ENCODE data around the gene MZB1. TPM values are rescaled to one million over a fixed set of nuclear protein-coding genes. Genes with fewer than 3 reads are reported as not detected.
A peak's percentile ranks its signal among the peaks of the same experiment; 100 is the strongest.

The MZB1 gene
- total and polyA plus RNA-seq, 4 donors, result 1.8 to 23.7 (median 1.8) TPM

GRCh38 chr5:139394123-139394653, 4.5 kb upstream of the MZB1 start:
- no peak for TF ChIP-seq FOXA1 (IDR thresholded peaks at IDR 0.05)
- peak in 1 of 2 donors; percentile 32 for TF ChIP-seq RAD21 (IDR thresholded peaks at IDR 0.05)
- TF ChIP-seq, protein P1, sequence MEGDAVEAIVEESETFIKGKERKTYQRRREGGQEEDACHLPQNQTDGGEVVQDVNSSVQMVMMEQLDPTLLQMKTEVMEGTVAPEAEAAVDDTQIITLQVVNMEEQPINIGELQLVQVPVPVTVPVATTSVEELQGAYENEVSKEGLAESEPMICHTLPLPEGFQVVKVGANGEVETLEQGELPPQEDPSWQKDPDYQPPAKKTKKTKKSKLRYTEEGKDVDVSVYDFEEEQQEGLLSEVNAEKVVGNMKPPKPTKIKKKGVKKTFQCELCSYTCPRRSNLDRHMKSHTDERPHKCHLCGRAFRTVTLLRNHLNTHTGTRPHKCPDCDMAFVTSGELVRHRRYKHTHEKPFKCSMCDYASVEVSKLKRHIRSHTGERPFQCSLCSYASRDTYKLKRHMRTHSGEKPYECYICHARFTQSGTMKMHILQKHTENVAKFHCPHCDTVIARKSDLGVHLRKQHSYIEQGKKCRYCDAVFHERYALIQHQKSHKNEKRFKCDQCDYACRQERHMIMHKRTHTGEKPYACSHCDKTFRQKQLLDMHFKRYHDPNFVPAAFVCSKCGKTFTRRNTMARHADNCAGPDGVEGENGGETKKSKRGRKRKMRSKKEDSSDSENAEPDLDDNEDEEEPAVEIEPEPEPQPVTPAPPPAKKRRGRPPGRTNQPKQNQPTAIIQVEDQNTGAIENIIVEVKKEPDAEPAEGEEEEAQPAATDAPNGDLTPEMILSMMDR (IDR thresholded peaks at IDR 0.05; ENCODE audit: low read depth, low read length, missing input control), result peak; percentile 36
- TF ChIP-seq, protein P2, sequence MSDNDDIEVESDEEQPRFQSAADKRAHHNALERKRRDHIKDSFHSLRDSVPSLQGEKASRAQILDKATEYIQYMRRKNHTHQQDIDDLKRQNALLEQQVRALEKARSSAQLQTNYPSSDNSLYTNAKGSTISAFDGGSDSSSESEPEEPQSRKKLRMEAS (IDR thresholded peaks at IDR 0.05), result no peak
- DNase-seq (ENCODE audit: low spot score), result no peak

DNA sequence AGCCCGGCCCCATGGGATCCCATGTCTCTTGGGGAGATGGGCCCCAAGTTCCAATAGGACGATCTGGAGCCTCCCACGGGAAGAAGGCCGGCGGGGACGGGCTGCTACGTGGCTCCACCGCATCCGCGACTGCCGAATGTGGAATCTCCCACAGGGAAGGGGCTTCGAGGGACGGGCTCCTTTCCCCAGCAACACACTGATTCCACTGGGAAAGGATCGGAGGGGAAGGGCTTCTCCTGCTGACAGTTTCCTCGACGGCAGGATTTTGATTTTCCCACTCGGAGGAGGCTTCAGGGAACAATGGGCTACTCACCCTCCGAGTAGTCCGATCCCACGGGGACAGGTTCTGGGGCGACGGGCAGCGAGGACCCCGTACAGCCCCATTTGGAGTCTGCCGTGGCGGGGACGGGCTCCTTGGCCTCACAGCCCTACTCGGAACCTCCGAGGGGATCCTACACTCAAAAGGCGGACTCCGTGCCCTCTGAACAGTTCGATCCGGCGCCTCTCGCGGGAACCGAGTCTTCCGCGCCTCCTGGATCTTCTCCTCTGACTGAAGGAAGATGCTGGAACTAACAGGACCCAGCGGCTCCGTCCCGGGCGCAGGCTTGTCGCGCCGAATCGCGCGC, 3.9 kb upstream of the MZB1 start:
- H3K9ac ChIP-seq (ENCODE audit: low read depth in 1 of 2, low read length in 2 of 2), result no peak overlapping the region
- no peak for DNase-seq (ENCODE audit: low spot score)
- peaks cover 0 to 1% (median 0%) of the 10 kb centered on the region in 4 donors for H3K36me3 ChIP-seq (ENCODE audit: control insufficient read depth in 4 of 4, insufficient read depth in 3 of 4, low read depth in 1 of 4, low read length in 3 of 4)
- H3K9me3 ChIP-seq (ENCODE audit: control insufficient read depth in 4 of 4, low read length in 3 of 4), result no peaks in the 10 kb centered on the region
- peak overlapping the region in 1 of 2 donors; percentile 3 for H3K27ac ChIP-seq (ENCODE audit: low read depth in 1 of 2, low read length in 2 of 2)
- H3K4me3 ChIP-seq (ENCODE audit: low read depth in 1 of 3, low read length in 3 of 3), result peak overlapping the region in 2 of 3 donors; percentile 53 to 59
- 13% methylated on average over 49 of the region's 49 CpGs for WGBS
- peaks cover 0 to 3% (median 0%) of the 10 kb centered on the region in 4 donors for H3K27me3 ChIP-seq (ENCODE audit: control insufficient read depth in 4 of 4, insufficient read depth in 4 of 4, low read length in 3 of 4)
- TF ChIP-seq, protein P1 (IDR thresholded peaks at IDR 0.05; ENCODE audit: low read depth, low read length, missing input control), result no peak
- TF ChIP-seq RAD21 (IDR thresholded peaks at IDR 0.05), result no peak
- no peak for TF ChIP-seq TAF1 (conservative IDR thresholded peaks at IDR 0.05)
- TF ChIP-seq FOXA1 (IDR thresholded peaks at IDR 0.05), result no peak
- no peak for TF ChIP-seq NR2F2 (IDR thresholded peaks at IDR 0.05)
- TF ChIP-seq YY1 (IDR thresholded peaks at IDR 0.05), result no peak
- no peak for TF ChIP-seq HNF4G (IDR thresholded peaks at IDR 0.05)
- TF ChIP-seq ZBTB33 (IDR thresholded peaks at IDR 0.05), result no peak
- no peak for TF ChIP-seq JUND (IDR thresholded peaks at IDR 0.05)
- TF ChIP-seq, protein P2 (IDR thresholded peaks at IDR 0.05), result no peak
- no peak for TF ChIP-seq HNF4A (conservative IDR thresholded peaks at IDR 0.05)
- no peak for TF ChIP-seq GABPA (IDR thresholded peaks at IDR 0.05 in 1 of 2, conservative IDR thresholded peaks at IDR 0.05 in 1 of 2)
- peaks cover 9 to 19% (median 17%) of the 10 kb centered on the region in 4 donors for H3K4me1 ChIP-seq (ENCODE audit: control insufficient read depth in 4 of 4, insufficient read depth in 4 of 4, low read length in 3 of 4)

More at GRCh38 chr5:139394123-139394653, 4.5 kb upstream of the MZB1 start:
- Histone ChIP-seq H3K9me3 (ENCODE audit: control insufficient read depth in 4 of 4, low read length in 3 of 4) (no peaks in the 10 kb centered on the region), H3K27ac (ENCODE audit: low read depth in 1 of 2, low read length in 2 of 2) (peak overlapping the region; percentile 65 to 69), H3K36me3 (ENCODE audit: control insufficient read depth in 4 of 4, insufficient read depth in 3 of 4, low read depth in 1 of 4, low read length in 3 of 4) (peaks cover 0 to 1% (median 0%) of the 10 kb centered on the region in 4 donors), H3K4me3 (ENCODE audit: low read depth in 1 of 3, low read length in 3 of 3) (peak overlapping the region; percentile 16 to 59 (median 42)), H3K9ac (ENCODE audit: low read depth in 1 of 2, low read length in 2 of 2) (no peak overlapping the region), H3K4me1 (ENCODE audit: control insufficient read depth in 4 of 4, insufficient read depth in 4 of 4, low read length in 3 of 4) (peaks cover 9 to 19% (median 17%) of the 10 kb centered on the region in 4 donors), H3K27me3 (ENCODE audit: control insufficient read depth in 4 of 4, insufficient read depth in 4 of 4, low read length in 3 of 4) (peaks cover 0 to 3% (median 0%) of the 10 kb centered on the region in 4 donors)
- 8% methylated on average over 62 of the region's 62 CpGs for WGBS
